PFSK-1 (cell line): ENCODE results near the gene LCN1.

Experiments
- FOXP2 ChIP-seq: optimal IDR thresholded peaks from 2 replicates; pipeline ENCODE3; 2011; ENCODE audit warnings: borderline replicate concordance, control low read depth, inconsistent platforms; ENCODE audit not compliant: insufficient read depth; ENCODE audit errors: extremely low read length, extremely low read depth
- POLR2AphosphoS5 ChIP-seq: IDR thresholded peaks from 2 replicates; pipeline ENCODE4 v1.6.1; 2012; ENCODE audit warnings: low read depth, mild to moderate bottlenecking, control low read depth, low read length, moderate library complexity
- REST ChIP-seq, 2 experiments: IDR thresholded peaks; 2 replicates each; pipeline versions ENCODE4 v1.6.1 to v1.8.0; 2011 to 2012; ENCODE audit warnings: low read depth in 2 of 2, low read length in 2 of 2, control low read depth in 1 of 2, inconsistent platforms in 1 of 2, mild to moderate bottlenecking in 1 of 2, moderate library complexity in 1 of 2; ENCODE audit not compliant: insufficient read depth in 1 of 2
- SIN3A ChIP-seq: IDR thresholded peaks from 2 replicates; pipeline ENCODE4 v1.6.1; 2012; ENCODE audit warnings: mild to moderate bottlenecking, low read length, moderate library complexity, borderline replicate concordance; ENCODE audit not compliant: insufficient read depth
- TAF1 ChIP-seq: IDR thresholded peaks from 2 replicates; pipeline ENCODE4 v1.6.1; 2012; ENCODE audit warnings: low read length, control low read depth, borderline replicate concordance; ENCODE audit not compliant: insufficient read depth

The LCN1 gene

GRCh38 chr9:135507104-135508035 is 13.9 kb upstream of the LCN1 start:
- TF ChIP-seq SIN3A (no peak), REST (IDR thresholded peaks at IDR 0.05; ENCODE audit: insufficient read depth in 1 of 2, low read depth in 2 of 2, low read length in 2 of 2) (no peak), FOXP2 (no peak), POLR2AphosphoS5 (no peak), TAF1 (no peak)

- no peak for TF ChIP-seq FOXP2
- no peak for TF ChIP-seq TAF1
- TF ChIP-seq SIN3A: no peak
- no peak for TF ChIP-seq REST (IDR thresholded peaks at IDR 0.05; ENCODE audit: insufficient read depth in 1 of 2, low read depth in 2 of 2, low read length in 2 of 2)
- no peak for TF ChIP-seq POLR2AphosphoS5
Measured at GRCh38 chr9:135508211-135508820, 12.9 kb upstream of the LCN1 start.

GRCh38 chr9:135509458-135509857 is 11.8 kb upstream of the LCN1 start:
- TF ChIP-seq TAF1 (no peak), POLR2AphosphoS5 (no peak), REST (IDR thresholded peaks at IDR 0.05; ENCODE audit: insufficient read depth in 1 of 2, low read depth in 2 of 2, low read length in 2 of 2) (no peak), SIN3A (no peak), FOXP2 (no peak)

GRCh38 chr9:135512241-135512603 is 9.0 kb upstream of the LCN1 start:
- TF ChIP-seq REST (IDR thresholded peaks at IDR 0.05; ENCODE audit: insufficient read depth in 1 of 2, low read depth in 2 of 2, low read length in 2 of 2) (no peak), POLR2AphosphoS5 (no peak), FOXP2 (no peak), TAF1 (no peak), SIN3A (no peak)
